Lower leg skin (tissue), 4 donors: Measurements from ENCODE around the gene FMC1. TPM values are rescaled to one million over a fixed set of nuclear protein-coding genes. Genes with fewer than 3 reads are reported as not detected.

Experiments used
- DNase-seq, 2 donors: peaks; one replicate each; pipeline ENCODE4 v3.0.0-alpha.2; 2019; ENCODE audit warnings: low spot score in 2 of 2
- H3K4me3 ChIP-seq: fragments of 200-600 bp; sonication (generic); 2 replicates; pipeline ENCODE4 v1.5.1; 2017; ENCODE audit warnings: mild to moderate bottlenecking, low read depth; ENCODE audit not compliant: poor library complexity, severe bottlenecking
- CTCF ChIP-seq, 3 donors: fragments of 450-650 bp; IDR thresholded peaks; one replicate each; pipeline ENCODE4 v1.5.1; 2016; ENCODE audit warnings: antibody characterized with exemption in 3 of 3, mild to moderate bottlenecking in 3 of 3, moderate library complexity in 2 of 3
- POLR2A ChIP-seq, 2 donors: fragments of 450-650 bp; IDR thresholded peaks; one replicate each; pipeline ENCODE4 v1.6.1; 2016 to 2017; ENCODE audit warnings: antibody characterized with exemption in 2 of 2, mild to moderate bottlenecking in 1 of 2, moderate library complexity in 1 of 2
- WGBS, 2 donors: methylation state at CpG; one replicate each; pipeline ENCODE4 v1.1.5; 2018; 5-methylcytosine and 5-hydroxymethylcytosine counted together
- intact Hi-C: fragments of 100-400 bp; cut with DNase I; formaldehyde crosslinking; loops from one replicate; pipeline ENCODE4 v1.15.0; 2023; ENCODE audit warnings: low total_unique reads
- total RNA-seq, 4 donors: library from RNA; depleted of rRNA; stranded (reverse); fragments of >200 nt; gene quantifications; one replicate each; pipeline ENCODE4 v1.1.0, GENCODE V29; 2016

Gene FMC1
- total RNA-seq, 4 donors from 2014 or later: 3.9 to 12.3 (median 8.0) TPM

- no peak overlapping the region for H3K4me3 ChIP-seq
- 77 to 79% methylated on average over 5 of the region's 5 CpGs for WGBS, 2 donors
- DNase-seq: no peak
- TF ChIP-seq CTCF (IDR thresholded peaks at IDR 0.05) (no peak), POLR2A (IDR thresholded peaks at IDR 0.05) (no peak)
- intact Hi-C loops: no loop called here
Measured at GRCh38 chr7:139370301-139370942, 29.3 kb downstream of the FMC1 start.

- WGBS, 2 donors: 88 to 100% methylated on average over 1 of the region's 1 CpG
- intact Hi-C loops: no loop called here
- no peak for TF ChIP-seq POLR2A (IDR thresholded peaks at IDR 0.05)
- TF ChIP-seq CTCF (IDR thresholded peaks at IDR 0.05): no peak
- no peak for DNase-seq
- H3K4me3 ChIP-seq: no peak overlapping the region
Measured at GRCh38 chr7:139370943-139371313, 29.8 kb downstream of the FMC1 start.

- intact Hi-C loops: no loop called here
- H3K4me3 ChIP-seq: no peak overlapping the region
- 84% methylated on average over 6 of the region's 6 CpGs for WGBS, 2 donors
- DNase-seq: no peak
- TF ChIP-seq CTCF (IDR thresholded peaks at IDR 0.05) (no peak), POLR2A (IDR thresholded peaks at IDR 0.05) (no peak)
Measured at GRCh38 chr7:139374246-139374645, 33.1 kb downstream of the FMC1 start.

- intact Hi-C loops: no loop called here
- WGBS, 2 donors: 91 to 95% methylated on average over 6 of the region's 6 CpGs
- no peak for TF ChIP-seq CTCF (IDR thresholded peaks at IDR 0.05)
- no peak for TF ChIP-seq POLR2A (IDR thresholded peaks at IDR 0.05)
- H3K4me3 ChIP-seq: no peak overlapping the region
- DNase-seq: no peak
Measured at GRCh38 chr7:139382439-139382838, 41.3 kb downstream of the FMC1 start.

- 95% methylated on average over 3 of the region's 3 CpGs for WGBS, 2 donors
- intact Hi-C loops: no loop called here
- DNase-seq: no peak
- no peak overlapping the region for H3K4me3 ChIP-seq
- TF ChIP-seq CTCF (IDR thresholded peaks at IDR 0.05) (no peak), POLR2A (IDR thresholded peaks at IDR 0.05) (no peak)
Measured at GRCh38 chr7:139384611-139385010, 43.5 kb downstream of the FMC1 start.

GRCh38 chr7:139387594-139387993, 46.5 kb downstream of the FMC1 start:
- TF ChIP-seq CTCF (IDR thresholded peaks at IDR 0.05) (no peak), POLR2A (IDR thresholded peaks at IDR 0.05) (no peak)
- H3K4me3 ChIP-seq: no peak overlapping the region
- intact Hi-C loops: no loop called here
- no peak for DNase-seq
- WGBS, 2 donors: 90 to 94% methylated on average over 5 of the region's 5 CpGs
